ENCODE data around the gene SV2B. TPM values are rescaled to one million over a fixed set of nuclear protein-coding genes. Genes with fewer than 3 reads are reported as not detected.

SV2B gene
- total RNA-seq, 4 donors from 2014 or later, result 0.42 to 2.3 (median 0.88) TPM

DNA sequence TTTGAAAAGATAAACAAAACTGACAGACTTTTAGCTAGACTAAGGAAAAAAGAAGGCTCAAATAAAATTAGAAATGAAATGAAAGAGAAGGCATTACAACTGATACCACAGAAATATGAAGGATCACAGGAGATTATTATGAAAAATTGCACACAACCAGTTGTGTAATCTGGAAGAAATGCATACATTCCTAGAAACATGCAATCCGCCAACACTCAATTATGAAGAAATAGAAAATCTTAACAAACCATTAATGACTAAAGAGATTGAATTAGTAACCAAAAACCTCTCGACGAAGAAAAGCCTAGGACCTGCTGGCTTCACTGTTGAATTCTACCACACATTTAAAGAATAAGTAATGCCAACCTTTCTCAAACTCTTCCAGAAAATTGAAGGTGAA, 149.5 kb downstream of the SV2B start:
- TF ChIP-seq POLR2A (IDR thresholded peaks at IDR 0.05) (no peak), CTCF (IDR thresholded peaks at IDR 0.05) (no peak)
- H3K4me3 ChIP-seq (ENCODE audit: low read depth, poor library complexity, severe bottlenecking), result no peak overlapping the region
- 94 to 96% methylated on average over 3 of the region's 3 CpGs for WGBS, 2 donors
- DNase-seq (ENCODE audit: low spot score in 2 of 2), result no peak
- intact Hi-C loops (cut with DNase I; ENCODE audit: low total_unique reads), result no loop called here

DNA sequence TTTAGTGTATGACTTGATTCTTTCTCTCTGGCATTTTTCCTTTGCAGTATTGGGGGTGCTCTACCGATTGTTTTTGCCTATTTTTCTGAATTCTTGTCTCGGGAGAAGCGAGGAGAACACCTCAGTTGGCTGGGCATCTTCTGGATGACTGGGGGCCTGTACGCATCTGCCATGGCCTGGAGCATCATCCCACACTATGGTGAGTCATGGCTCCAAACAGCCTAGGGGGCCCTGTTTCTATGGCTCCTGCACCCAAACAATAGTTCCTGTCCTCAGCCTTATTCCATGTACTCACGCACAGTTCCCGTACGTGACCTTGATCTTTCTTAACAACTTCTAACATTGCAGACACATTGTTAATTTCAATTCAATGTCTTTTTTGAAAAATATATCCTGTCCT, 152.3 kb downstream of the SV2B start:
- intact Hi-C loops (cut with DNase I; ENCODE audit: low total_unique reads), result no loop called here

DNA sequence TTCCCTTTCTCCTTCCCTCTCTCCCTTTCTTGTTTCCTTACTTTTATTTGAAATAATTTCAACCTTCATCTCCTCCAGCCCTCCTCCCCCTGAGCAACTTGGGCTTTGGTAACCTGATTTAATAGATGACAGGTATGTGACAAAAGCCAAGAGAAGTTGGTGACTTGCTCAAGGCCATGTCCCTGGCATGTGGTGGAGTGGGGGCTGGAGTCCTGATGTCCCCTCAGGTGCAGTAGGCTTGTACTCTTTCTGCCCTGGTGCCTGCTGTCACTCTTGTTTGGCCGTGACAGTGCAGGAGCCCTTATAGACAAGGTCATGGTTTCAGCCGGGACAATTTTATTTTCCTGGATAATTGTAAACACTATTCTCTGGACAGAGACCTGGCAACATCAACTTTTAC, 152.7 kb downstream of the SV2B start:
- no peak overlapping the region for H3K4me3 ChIP-seq (ENCODE audit: low read depth, poor library complexity, severe bottlenecking)
- intact Hi-C loops (cut with DNase I; ENCODE audit: low total_unique reads), result no loop called here
- 90 to 91% methylated on average over 2 of the region's 2 CpGs for WGBS, 2 donors
- no peak for DNase-seq (ENCODE audit: low spot score in 2 of 2)
- no peak for TF ChIP-seq POLR2A (IDR thresholded peaks at IDR 0.05)
- no peak for TF ChIP-seq CTCF (IDR thresholded peaks at IDR 0.05)

More for the DNA sequence above, 152.3 kb downstream of the SV2B start:
- DNase-seq (ENCODE audit: low spot score in 2 of 2), result no peak
- 70 to 83% methylated on average over 7 of the region's 7 CpGs for WGBS, 2 donors
- no peak overlapping the region for H3K4me3 ChIP-seq (ENCODE audit: low read depth, poor library complexity, severe bottlenecking)
- TF ChIP-seq POLR2A (IDR thresholded peaks at IDR 0.05) (no peak), CTCF (IDR thresholded peaks at IDR 0.05) (no peak)

- whole genome bisulfite sequencing, 2 donors, result 78 to 84% methylated on average over 3 of the region's 3 CpGs
- H3K4me3 ChIP-seq (ENCODE audit: low read depth, poor library complexity, severe bottlenecking), result no peak overlapping the region
- TF ChIP-seq CTCF (IDR thresholded peaks at IDR 0.05) (no peak), POLR2A (IDR thresholded peaks at IDR 0.05) (no peak)
- intact Hi-C loops (cut with DNase I; ENCODE audit: low total_unique reads), result no loop called here
- no peak for DNase-seq (ENCODE audit: low spot score in 2 of 2)
Measured at GRCh38 chr15:91253605-91254004, 153.5 kb downstream of the SV2B start.

DNA sequence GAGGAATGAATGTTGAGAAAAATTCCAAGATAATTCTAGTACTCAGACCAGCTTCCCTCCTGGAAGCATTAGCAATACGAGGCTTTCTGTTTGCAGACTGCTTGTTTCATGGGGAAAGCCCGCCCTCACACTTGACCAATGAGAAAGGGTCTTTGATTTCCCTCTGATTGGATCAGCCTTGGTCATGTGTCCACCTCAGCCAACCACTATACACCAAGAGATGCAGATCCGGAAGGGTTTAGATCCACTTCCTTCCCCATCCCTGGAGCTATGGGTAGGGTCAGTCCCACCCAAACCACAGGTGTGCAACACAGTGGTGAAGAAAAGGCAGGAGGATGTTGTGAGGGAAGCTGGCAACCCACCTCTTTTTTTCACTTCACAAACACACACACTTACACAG, 154.7 kb downstream of the SV2B start:
- WGBS, 2 donors, result 72 to 80% methylated on average over 3 of the region's 3 CpGs
- no peak overlapping the region for H3K4me3 ChIP-seq (ENCODE audit: low read depth, poor library complexity, severe bottlenecking)
- DNase-seq (ENCODE audit: low spot score in 2 of 2), result no peak
- intact Hi-C loops (cut with DNase I; ENCODE audit: low total_unique reads), result no loop called here
- TF ChIP-seq CTCF (IDR thresholded peaks at IDR 0.05), result no peak
- no peak for TF ChIP-seq POLR2A (IDR thresholded peaks at IDR 0.05)

DNA sequence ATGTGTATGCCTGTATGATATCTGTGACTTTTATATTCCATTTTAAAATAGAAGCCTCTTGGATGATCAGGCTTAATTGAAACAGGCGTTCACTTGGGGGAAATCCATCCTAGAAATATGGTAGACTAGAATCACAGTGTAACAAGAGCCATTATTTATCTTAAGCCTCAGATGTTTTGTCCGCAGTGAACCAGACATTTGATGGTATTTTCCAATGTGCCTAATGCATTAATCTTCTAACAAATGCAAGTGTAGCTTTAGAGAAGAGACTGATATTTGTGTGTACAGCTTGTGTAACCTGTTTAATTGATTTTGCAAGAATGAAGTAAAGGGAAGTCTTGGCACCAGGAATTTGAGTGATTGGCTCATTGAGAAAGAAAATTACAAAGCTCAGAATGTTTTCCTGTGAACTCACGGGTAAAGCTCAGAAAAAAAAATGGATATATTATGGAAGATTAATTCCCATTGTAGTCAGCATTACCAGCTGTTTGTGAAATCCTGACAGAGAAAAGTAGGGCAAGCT, 155.7 kb downstream of the SV2B start:
- TF ChIP-seq POLR2A (IDR thresholded peaks at IDR 0.05) (no peak), CTCF (IDR thresholded peaks at IDR 0.05) (no peak)
- intact Hi-C loops (cut with DNase I; ENCODE audit: low total_unique reads), result no loop called here
- H3K4me3 ChIP-seq (ENCODE audit: low read depth, poor library complexity, severe bottlenecking), result no peak overlapping the region
- no peak for DNase-seq (ENCODE audit: low spot score in 2 of 2)
- 67 to 75% methylated on average over 3 of the region's 3 CpGs for WGBS, 2 donors

Measured in lower leg skin (tissue), 4 donors.